Prostate gland (tissue), 2 donors: ENCODE results near the gene NAT10.

Experiments used
- POLR2A ChIP-seq: fragments of 450-650 bp; IDR thresholded peaks from one replicate; pipeline ENCODE4 v1.6.1; 2016; ENCODE audit warnings: antibody characterized with exemption, mild to moderate bottlenecking
- POLR2AphosphoS5 ChIP-seq: sonication (generic); formaldehyde crosslinking; IDR thresholded peaks from one replicate; pipeline ENCODE4 v1.6.1; 2017; ENCODE audit warnings: antibody characterized with exemption
- TF ChIP-seq, protein P1 (sequence below), 4 experiments: fragments of 200-600 bp in 2 of 4; fragments of 450-650 bp in 2 of 4; sonication (generic) in 2 of 4; IDR thresholded peaks; 1 replicate in 3 of 4; 2 replicates in 1 of 4; pipeline ENCODE4 v1.5.1; 2016 to 2019; ENCODE audit warnings: antibody characterized with exemption in 4 of 4, mild to moderate bottlenecking in 2 of 4, moderate library complexity in 2 of 4

DNA sequence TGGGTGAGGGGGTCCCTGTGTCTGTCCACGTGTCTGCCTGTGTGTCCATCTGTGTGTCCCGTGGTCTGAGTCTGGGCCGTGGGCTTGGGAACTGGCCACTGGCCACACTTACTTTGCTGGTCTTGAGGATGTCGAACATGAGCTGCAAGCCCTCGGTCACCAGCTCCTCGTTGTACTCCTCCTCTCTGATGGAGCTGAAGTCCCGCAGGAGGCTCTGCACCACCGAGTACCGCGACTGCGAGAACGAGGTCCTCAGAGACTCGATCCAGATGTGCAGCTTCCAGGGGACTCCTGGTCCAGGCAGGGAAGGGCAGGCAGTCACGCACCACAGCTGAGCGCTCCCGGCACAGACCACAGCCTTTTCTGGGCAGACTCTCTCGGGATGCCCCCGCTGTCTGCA lies 55.4 kb downstream of the NAT10 start:
- TF ChIP-seq, protein P1, sequence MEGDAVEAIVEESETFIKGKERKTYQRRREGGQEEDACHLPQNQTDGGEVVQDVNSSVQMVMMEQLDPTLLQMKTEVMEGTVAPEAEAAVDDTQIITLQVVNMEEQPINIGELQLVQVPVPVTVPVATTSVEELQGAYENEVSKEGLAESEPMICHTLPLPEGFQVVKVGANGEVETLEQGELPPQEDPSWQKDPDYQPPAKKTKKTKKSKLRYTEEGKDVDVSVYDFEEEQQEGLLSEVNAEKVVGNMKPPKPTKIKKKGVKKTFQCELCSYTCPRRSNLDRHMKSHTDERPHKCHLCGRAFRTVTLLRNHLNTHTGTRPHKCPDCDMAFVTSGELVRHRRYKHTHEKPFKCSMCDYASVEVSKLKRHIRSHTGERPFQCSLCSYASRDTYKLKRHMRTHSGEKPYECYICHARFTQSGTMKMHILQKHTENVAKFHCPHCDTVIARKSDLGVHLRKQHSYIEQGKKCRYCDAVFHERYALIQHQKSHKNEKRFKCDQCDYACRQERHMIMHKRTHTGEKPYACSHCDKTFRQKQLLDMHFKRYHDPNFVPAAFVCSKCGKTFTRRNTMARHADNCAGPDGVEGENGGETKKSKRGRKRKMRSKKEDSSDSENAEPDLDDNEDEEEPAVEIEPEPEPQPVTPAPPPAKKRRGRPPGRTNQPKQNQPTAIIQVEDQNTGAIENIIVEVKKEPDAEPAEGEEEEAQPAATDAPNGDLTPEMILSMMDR (IDR thresholded peaks at IDR 0.05) = no peak
- TF ChIP-seq POLR2A = no peak
- TF ChIP-seq POLR2AphosphoS5 = no peak
